Measurements from ENCODE around the gene ATP11A. TPM values are rescaled to one million over a fixed set of nuclear protein-coding genes. Genes with fewer than 3 reads are reported as not detected.

Gene ATP11A
- total RNA-seq, 1 experiment from 2014 or later: 232 TPM

DNA sequence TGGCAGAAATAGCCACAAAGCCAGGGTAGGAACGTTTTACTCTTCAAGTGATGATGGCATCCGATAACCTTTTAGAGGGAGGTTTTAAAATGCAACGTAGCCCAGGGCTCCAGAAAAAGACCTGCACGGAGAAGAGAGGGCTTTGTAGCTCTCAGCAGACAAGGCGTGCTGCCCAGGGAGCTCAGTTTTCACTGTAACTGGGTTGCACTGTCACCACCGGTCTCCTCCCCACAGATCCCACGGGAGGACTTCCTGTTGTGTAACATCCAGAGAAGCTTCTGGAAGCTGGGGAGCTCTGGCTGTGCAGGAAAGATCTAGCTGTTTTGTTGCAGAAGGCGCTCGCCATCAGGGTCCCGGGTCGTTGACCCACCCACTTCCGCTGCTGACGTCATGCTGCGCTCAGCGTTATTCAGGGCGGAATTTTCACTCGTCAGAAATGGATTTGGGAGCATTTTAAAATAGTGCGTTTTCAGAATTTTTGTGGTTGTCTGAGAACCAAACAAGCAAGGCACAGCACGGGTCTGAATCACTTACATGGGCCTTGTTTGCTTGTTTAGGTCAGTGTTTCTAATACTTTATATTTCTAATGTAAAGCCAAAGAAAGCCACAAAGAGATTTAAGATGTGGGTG is 50.8 kb downstream of the ATP11A start:
- ChIA-PET CTCF (no interaction called here), POLR2A (no interaction called here)
- H3K36me3 Mint-ChIP-seq (ENCODE audit: insufficient read depth, unreplicated experiment): peaks cover 32% of the 10 kb centered on the region
- Histone ChIP-seq H3K4me1 (no peaks in the 10 kb centered on the region), H3K27me3 (replicated peaks; ENCODE audit: control insufficient read depth, insufficient read depth, low read length) (no peaks in the 10 kb centered on the region), H3K9me3 (no peaks in the 10 kb centered on the region), H3K36me3 (ENCODE audit: control insufficient read depth, insufficient read depth, low read length) (no peaks in the 10 kb centered on the region; the same call in none of the 2 replicates), H3K4me3 (ENCODE audit: low read depth, low read length) (no peak overlapping the region)
- H3K27ac Mint-ChIP-seq (ENCODE audit: unreplicated experiment): peak overlapping the region; percentile 42
- H3K4me3 Mint-ChIP-seq (ENCODE audit: unreplicated experiment): no peak overlapping the region
- no peak for TF ChIP-seq CTCF (IDR thresholded peaks at IDR 0.05; ENCODE audit: insufficient read depth in 1 of 2, low read depth in 1 of 2, low read length in 1 of 2, severe bottlenecking in 1 of 2, unreplicated experiment in 1 of 2)
- DNase-seq: no peak
- H3K9me3 Mint-ChIP-seq (ENCODE audit: unreplicated experiment): no peaks in the 10 kb centered on the region
- BruUV-seq (replicated peaks): no TSS peak
- H3K4me1 Mint-ChIP-seq (ENCODE audit: low read depth, unreplicated experiment): peaks cover 24% of the 10 kb centered on the region
- intact Hi-C loops (cut with micrococcal nuclease; ENCODE audit: unreplicated experiment): no loop called here
- no peaks in the 10 kb centered on the region for H3K27me3 Mint-ChIP-seq (ENCODE audit: insufficient read depth, unreplicated experiment)

GRCh38 chr13:112741185-112741755 is 51.4 kb downstream of the ATP11A start:
- no peak for TF ChIP-seq CTCF (IDR thresholded peaks at IDR 0.05; ENCODE audit: insufficient read depth in 1 of 2, low read depth in 1 of 2, low read length in 1 of 2, severe bottlenecking in 1 of 2, unreplicated experiment in 1 of 2)
- intact Hi-C loops (cut with micrococcal nuclease; ENCODE audit: unreplicated experiment): no loop called here
- POLR2A ChIA-PET: no interaction called here
- no TSS peak for BruUV-seq (replicated peaks)
- DNase-seq: no peak
- no peaks in the 10 kb centered on the region for H3K4me1 ChIP-seq
- H3K4me3 Mint-ChIP-seq (ENCODE audit: unreplicated experiment): no peak overlapping the region
- no peaks in the 10 kb centered on the region for H3K27me3 Mint-ChIP-seq (ENCODE audit: insufficient read depth, unreplicated experiment)
- peaks cover 24% of the 10 kb centered on the region for H3K4me1 Mint-ChIP-seq (ENCODE audit: low read depth, unreplicated experiment)
- CTCF ChIA-PET: no interaction called here
- no peak overlapping the region for H3K4me3 ChIP-seq (ENCODE audit: low read depth, low read length)
- no peaks in the 10 kb centered on the region for H3K9me3 ChIP-seq
- H3K27me3 ChIP-seq (replicated peaks; ENCODE audit: control insufficient read depth, insufficient read depth, low read length): no peaks in the 10 kb centered on the region
- peak overlapping the region; percentile 42 for H3K27ac Mint-ChIP-seq (ENCODE audit: unreplicated experiment)
- H3K36me3 Mint-ChIP-seq (ENCODE audit: insufficient read depth, unreplicated experiment): peaks cover 32% of the 10 kb centered on the region
- no peaks in the 10 kb centered on the region; the same call in 1 of the 2 replicates for H3K36me3 ChIP-seq (ENCODE audit: control insufficient read depth, insufficient read depth, low read length)
- no peaks in the 10 kb centered on the region for H3K9me3 Mint-ChIP-seq (ENCODE audit: unreplicated experiment)

DNA sequence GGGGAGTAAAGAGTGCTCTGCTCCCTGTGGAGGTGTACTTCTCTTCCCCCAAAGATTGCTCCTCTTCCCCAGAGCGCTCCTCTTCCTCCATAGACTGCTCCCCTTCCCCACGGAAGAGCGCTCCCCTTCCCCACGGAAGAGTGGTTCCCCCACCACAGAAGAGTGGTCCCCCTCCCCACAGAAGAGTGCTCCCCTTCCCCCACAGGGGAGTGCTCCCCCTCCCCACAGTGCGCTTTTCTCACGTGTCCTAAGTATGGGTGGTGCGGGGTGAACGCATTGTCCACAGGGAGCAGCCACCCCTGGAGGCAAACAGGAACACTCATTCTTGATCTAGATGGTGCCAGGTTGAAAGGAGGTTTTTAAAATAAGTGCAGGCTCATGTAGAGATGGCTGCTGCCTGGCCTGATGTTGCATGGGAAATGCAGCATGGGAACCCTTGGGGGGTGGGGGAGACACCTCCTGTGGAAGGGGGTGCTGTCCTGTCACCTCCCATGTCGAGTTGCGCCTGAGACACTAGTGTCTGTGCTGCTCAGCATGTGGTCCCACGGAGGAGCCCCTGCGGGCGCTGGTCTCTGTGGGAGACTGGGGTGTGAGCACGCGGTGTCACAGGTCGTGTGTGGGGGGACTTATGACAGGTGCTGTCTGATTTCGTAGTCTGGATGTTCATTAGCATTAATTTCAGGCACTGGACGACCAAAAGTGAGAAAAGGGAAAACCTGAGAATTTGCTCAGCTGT is 52.2 kb downstream of the ATP11A start:
- CTCF ChIA-PET: no interaction called here
- Histone ChIP-seq H3K4me1 (no peaks in the 10 kb centered on the region), H3K4me3 (ENCODE audit: low read depth, low read length) (no peak overlapping the region), H3K9me3 (no peaks in the 10 kb centered on the region), H3K27me3 (replicated peaks; ENCODE audit: control insufficient read depth, insufficient read depth, low read length) (no peaks in the 10 kb centered on the region), H3K36me3 (ENCODE audit: control insufficient read depth, insufficient read depth, low read length) (no peaks in the 10 kb centered on the region; the same call in 1 of the 2 replicates)
- TF ChIP-seq CTCF (IDR thresholded peaks at IDR 0.05; ENCODE audit: insufficient read depth in 1 of 2, low read depth in 1 of 2, low read length in 1 of 2, severe bottlenecking in 1 of 2, unreplicated experiment in 1 of 2): no peak
- peak in 1 of 2 experiments; percentile 17 for DNase-seq
- no peaks in the 10 kb centered on the region for H3K27me3 Mint-ChIP-seq (ENCODE audit: insufficient read depth, unreplicated experiment)
- BruUV-seq (replicated peaks): no TSS peak
- H3K4me1 Mint-ChIP-seq (ENCODE audit: low read depth, unreplicated experiment): peaks cover 24% of the 10 kb centered on the region
- H3K9me3 Mint-ChIP-seq (ENCODE audit: unreplicated experiment): no peaks in the 10 kb centered on the region
- H3K36me3 Mint-ChIP-seq (ENCODE audit: insufficient read depth, unreplicated experiment): peaks cover 33% of the 10 kb centered on the region
- intact Hi-C loops (cut with micrococcal nuclease; ENCODE audit: unreplicated experiment): no loop called here
- POLR2A ChIA-PET: no interaction called here
- H3K27ac Mint-ChIP-seq (ENCODE audit: unreplicated experiment): peak overlapping the region; percentile 36
- H3K4me3 Mint-ChIP-seq (ENCODE audit: unreplicated experiment): no peak overlapping the region

Data from Caco-2 (cell line).